H1 (cell line): Measurements from ENCODE around the gene PITPNC1. TPM values are rescaled to one million over a fixed set of nuclear protein-coding genes. Genes with fewer than 3 reads are reported as not detected.

Experiments
- CTCF ChIA-PET: fragments of 300-600 bp; sonication (Branson Sonifier 250); formaldehyde crosslinking; loops from one replicate; lab custom pipeline; 2021; ENCODE audit not compliant: partially characterized antibody; lab: Charles Lee
- POLR2A ChIA-PET: fragments of 300-600 bp; sonication (Branson Sonifier 250); formaldehyde crosslinking; loops from one replicate; lab custom pipeline; 2021; ENCODE audit warnings: inconsistent platforms; ENCODE audit not compliant: partially characterized antibody; lab: Charles Lee
- DNase-seq, 2 experiments: peaks; one replicate each; pipeline versions ENCODE4 v3.0.0 to v3.0.0-alpha.2; 2010 to 2022; ENCODE audit warnings: low spot score in 2 of 2, low read depth in 1 of 2, mixed read lengths in 1 of 2
- FAIRE-seq: peaks from 2 replicates; lab custom pipeline; 2011; peaks lifted over from hg19 to GRCh38; lab: Jason Lieb, UNC
- H2AFZ ChIP-seq: 2 replicates; pipeline ENCODE4 v1.8.1; 2012; ENCODE audit warnings: low read length, inconsistent platforms
- H2AK5ac ChIP-seq: 2 replicates; pipeline ENCODE4 v1.6.1; 2013; ENCODE audit warnings: low read depth, low read length
- H2BK120ac ChIP-seq: replicated peaks from 2 replicates; pipeline ENCODE3; 2013; ENCODE audit warnings: low read depth, low read length, inconsistent platforms
- H2BK12ac ChIP-seq: 2 replicates; pipeline ENCODE4 v1.6.1; 2013; ENCODE audit warnings: low read depth, low read length
- H2BK15ac ChIP-seq: 2 replicates; pipeline ENCODE4 v1.6.1; 2013; ENCODE audit warnings: low read length
- H2BK20ac ChIP-seq: 2 replicates; pipeline ENCODE4 v1.6.1; 2013; ENCODE audit warnings: low read length
- H2BK5ac ChIP-seq: 2 replicates; pipeline ENCODE4 v1.6.1; 2013; ENCODE audit warnings: low read depth, low read length
- H3K14ac ChIP-seq: 2 replicates; pipeline ENCODE4 v1.6.1; 2013; ENCODE audit warnings: inconsistent platforms; ENCODE audit not compliant: insufficient read length
- H3K18ac ChIP-seq: 2 replicates; pipeline ENCODE4 v1.6.1; 2013; ENCODE audit warnings: low read length; ENCODE audit errors: extremely low read depth
- H3K23ac ChIP-seq: 2 replicates; pipeline ENCODE4 v1.6.1; 2013; ENCODE audit warnings: inconsistent platforms; ENCODE audit not compliant: insufficient read length
- H3K23me2 ChIP-seq: 2 replicates; pipeline ENCODE4 v1.6.1; 2013; ENCODE audit warnings: low read depth, low read length
- H3K27ac ChIP-seq: 2 replicates; pipeline ENCODE4 v1.6.1; 2011; ENCODE audit warnings: low read depth, low read length, inconsistent platforms
- H3K27me3 ChIP-seq, 4 experiments: replicated peaks in 1 of 4; 1 replicate in 1 of 4; 2 replicates in 3 of 4; pipeline versions ENCODE4 v1.6.1 to v1.8.1; 2011 to 2013; ENCODE audit warnings: low read length in 3 of 4, mild to moderate bottlenecking in 3 of 4, inconsistent platforms in 2 of 4, mixed read lengths in 2 of 4, moderate library complexity in 1 of 4; ENCODE audit not compliant: control insufficient read depth in 3 of 4, insufficient read depth in 3 of 4; ENCODE audit errors: extremely low read depth in 1 of 4
- H3K36me3 ChIP-seq, 4 experiments: 2 replicates each; pipeline versions ENCODE4 v1.6.1 to v1.8.1; 2011 to 2013; ENCODE audit warnings: mild to moderate bottlenecking in 4 of 4, low read length in 3 of 4, moderate library complexity in 2 of 4, control low read depth in 1 of 4, inconsistent platforms in 1 of 4; ENCODE audit not compliant: insufficient read depth in 4 of 4, control insufficient read depth in 2 of 4
- H3K4ac ChIP-seq: replicated peaks from 2 replicates; pipeline ENCODE3; 2013; ENCODE audit warnings: low read length, low read depth, mixed read lengths, inconsistent platforms; ENCODE audit not compliant: insufficient read length
- H3K4me1 ChIP-seq, 4 experiments: replicated peaks in 1 of 4; 1 replicate in 1 of 4; 2 replicates in 3 of 4; pipeline versions ENCODE4 v1.6.1 to v1.8.1; 2011 to 2013; ENCODE audit warnings: low read length in 3 of 4, inconsistent platforms in 2 of 4, mixed read lengths in 1 of 4; ENCODE audit not compliant: insufficient read depth in 4 of 4, control insufficient read depth in 3 of 4
- H3K4me2 ChIP-seq, 2 experiments: 2 replicates each; pipeline versions ENCODE4 v1.6.1 to v1.8.1; 2011 to 2013; ENCODE audit warnings: low read depth in 2 of 2, low read length in 2 of 2, control low read depth in 1 of 2, inconsistent platforms in 1 of 2, mild to moderate bottlenecking in 1 of 2; ENCODE audit not compliant: insufficient read depth in 1 of 2
- H3K4me3 ChIP-seq, 4 experiments: fragments of 200-600, 300-600 bp in 1 of 4; sonication (generic), shearing (Covaris generic), sonication (Bioruptor Twin) in 1 of 4; 2 replicates each; pipeline versions ENCODE4 v1.5.1 to v1.8.1; 2011 to 2016; ENCODE audit warnings: low read length in 4 of 4, low read depth in 3 of 4, control low read depth in 2 of 4, inconsistent platforms in 2 of 4, mild to moderate bottlenecking in 2 of 4, mixed read lengths in 1 of 4, moderate library complexity in 1 of 4; ENCODE audit not compliant: insufficient read depth in 2 of 4; ENCODE audit errors: extremely low read depth in 1 of 4
- H3K56ac ChIP-seq: replicated peaks from 2 replicates; pipeline ENCODE3; 2013; ENCODE audit warnings: low read depth, mild to moderate bottlenecking, mixed read lengths, low read length, inconsistent platforms; ENCODE audit not compliant: insufficient read length
- H3K79me1 ChIP-seq: 2 replicates; pipeline ENCODE4 v1.6.1; 2013; ENCODE audit warnings: low read depth, low read length, control low read depth
- H3K79me2 ChIP-seq, 2 experiments: 2 replicates each; pipeline versions ENCODE4 v1.6.1 to v1.8.1; 2012 to 2013; ENCODE audit warnings: low read length in 2 of 2, mild to moderate bottlenecking in 2 of 2, inconsistent platforms in 1 of 2; ENCODE audit not compliant: insufficient read depth in 2 of 2, control insufficient read depth in 1 of 2
- H3K9ac ChIP-seq, 4 experiments: replicated peaks in 1 of 4; 1 replicate in 1 of 4; 2 replicates in 3 of 4; pipeline versions ENCODE4 v1.6.1 to v1.8.1; 2011 to 2013; ENCODE audit warnings: low read depth in 3 of 4, low read length in 3 of 4, control low read depth in 2 of 4, mild to moderate bottlenecking in 2 of 4, moderate library complexity in 2 of 4, inconsistent platforms in 1 of 4; ENCODE audit errors: extremely low read depth in 1 of 4
- H3K9me3 ChIP-seq, 2 experiments: 2 replicates each; pipeline versions ENCODE4 v1.6.1 to v1.8.1; 2012 to 2013; ENCODE audit warnings: mild to moderate bottlenecking in 2 of 2, moderate library complexity in 2 of 2, control low read depth in 1 of 2, inconsistent platforms in 1 of 2, low read depth in 1 of 2, low read length in 1 of 2, mixed read lengths in 1 of 2; ENCODE audit not compliant: insufficient read depth in 2 of 2
- H4K20me1 ChIP-seq, 2 experiments: replicated peaks in 1 of 2; 2 replicates each; pipeline versions ENCODE3 to v1.8.1; 2011 to 2013; ENCODE audit warnings: inconsistent platforms in 2 of 2, low read length in 2 of 2, mild to moderate bottlenecking in 1 of 2; ENCODE audit not compliant: insufficient read depth in 2 of 2, control insufficient read depth in 1 of 2
- H4K5ac ChIP-seq: 2 replicates; pipeline ENCODE4 v1.6.1; 2013; ENCODE audit warnings: low read length, low read depth, mixed read lengths, inconsistent platforms; ENCODE audit not compliant: insufficient read length
- H4K8ac ChIP-seq: 2 replicates; pipeline ENCODE4 v1.8.0; 2013; ENCODE audit warnings: mild to moderate bottlenecking, moderate library complexity, low read length, inconsistent platforms; ENCODE audit not compliant: insufficient read depth; ENCODE audit errors: extremely low read depth
- H4K91ac ChIP-seq: replicated peaks from 2 replicates; pipeline ENCODE3; 2013; ENCODE audit warnings: low read length, mixed read lengths, inconsistent platforms; ENCODE audit not compliant: insufficient read length
- CTBP2 ChIP-seq: IDR thresholded peaks from 2 replicates; pipeline ENCODE4 v1.7.0; 2011; ENCODE audit warnings: borderline replicate concordance, mild to moderate bottlenecking, moderate library complexity, mixed read lengths, low read length; ENCODE audit not compliant: insufficient read depth, insufficient read length
- POLR2A ChIP-seq, 2 experiments: IDR thresholded peaks; 1 replicate in 1 of 2; 2 replicates in 1 of 2; pipeline ENCODE4 v1.6.1; 2011; ENCODE audit warnings: low read depth in 2 of 2, low read length in 2 of 2, mild to moderate bottlenecking in 2 of 2; ENCODE audit errors: control extremely low read depth in 1 of 2
- RAD21 ChIP-seq, 2 experiments: IDR thresholded peaks in 1 of 2; conservative IDR thresholded peaks in 1 of 2; 2 replicates each; pipeline ENCODE4 v1.6.1; 2011; ENCODE audit warnings: low read depth in 2 of 2, low read length in 2 of 2, improper control_type of control experiment in 1 of 2, inconsistent platforms in 1 of 2, mild to moderate bottlenecking in 1 of 2, moderate library complexity in 1 of 2
- RNF2 ChIP-seq: fragments of 200-900, 300-1000 bp; sonication (generic); IDR thresholded peaks from 2 replicates; pipeline ENCODE4 v1.7.1; 2016; ENCODE audit warnings: borderline replicate concordance, low read depth, mild to moderate bottlenecking, antibody characterized with exemption, low read length; ENCODE audit not compliant: poor library complexity, severe bottlenecking; ENCODE audit errors: missing control alignments
- RXRA ChIP-seq: IDR thresholded peaks from 2 replicates; pipeline ENCODE4 v1.6.1; 2011; ENCODE audit warnings: low read depth, mild to moderate bottlenecking, low read length, moderate library complexity; ENCODE audit not compliant: insufficient read depth
- WGBS, 2 experiments: shearing (Covaris generic) in 1 of 2; methylation state at CpG; one replicate each; pipeline versions ENCODE4 v1.1.6 to v1.1.7; 2013 to 2015; ENCODE audit warnings: low lambda C conversion rate in 2 of 2, mixed read lengths in 2 of 2, inconsistent platforms in 1 of 2, low coverage in 1 of 2, missing lambda C conversion rate in 1 of 2; ENCODE audit not compliant: insufficient replicate concordance in 2 of 2, insufficient coverage in 1 of 2, insufficient read length in 1 of 2; ENCODE audit errors: extremely low coverage in 1 of 2, missing lambda C conversion rate in 1 of 2; 5-methylcytosine and 5-hydroxymethylcytosine counted together
- polyA plus RNA-seq, 7 experiments: library from polyadenylated mRNA; depleted of rRNA in 3 of 7; stranded (reverse) in 5 of 7; unstranded in 2 of 7; fragments of >200 nt in 5 of 7; fragments of 200-250 nt in 2 of 7; gene quantifications; 1 replicate in 5 of 7; 2 replicates in 1 of 7; 4 replicates in 1 of 7; pipeline versions ENCODE4 v1.2.1 to v1.2.3, GENCODE V29; 2011 to 2013; ENCODE audit warnings: missing spikeins in 2 of 7, mixed read lengths in 2 of 7
- total RNA-seq: library from RNA; stranded (reverse); fragmentation: NEBNext Ultra II Directional; extraction: Animal tissue kit (Norgen Biotek cat#: 25700); gene quantifications from 2 replicates; pipeline ENCODE4 v1.2.1, GENCODE V29; 2021

Gene PITPNC1
- total and polyA plus RNA-seq, 2 of the 8 experiments (the other 6 are each of a cell fraction or from before 2014, with no cell fraction given): 17.6 to 54.7 TPM

- H3K4ac ChIP-seq: peak overlapping the region; percentile 54
- no peak overlapping the region for H3K4me2 ChIP-seq
- H2AFZ ChIP-seq: no peak overlapping the region
- H3K4me1 ChIP-seq: peaks cover 0 to 5% (median 3%) of the 10 kb centered on the region in 4 experiments; a peak in 3 of 7 replicates
- H3K56ac ChIP-seq: peak overlapping the region; percentile 50
- H3K27ac ChIP-seq: no peak overlapping the region
- no peaks in the 10 kb centered on the region; the same call in 1 of the 2 replicates for H3K79me1 ChIP-seq
- H4K91ac ChIP-seq: no peak overlapping the region
- no peak overlapping the region for H2BK15ac ChIP-seq
- no peak overlapping the region for H4K5ac ChIP-seq
- H4K20me1 ChIP-seq: no peaks in the 10 kb centered on the region
- H3K9ac ChIP-seq: no peak overlapping the region
- H2BK20ac ChIP-seq: no peak overlapping the region
- no peak overlapping the region for H3K23ac ChIP-seq
- no peaks in the 10 kb centered on the region for H3K36me3 ChIP-seq
- no peaks in the 10 kb centered on the region for H3K27me3 ChIP-seq
- ChIA-PET POLR2A (no interaction called here), CTCF (interaction anchor here (1.8 kb wide), 1 partner anchor 8 kb away, joined by 5 read pairs; no protein-coding TSS in a partner anchor)
- FAIRE-seq: no peak
- H2BK12ac ChIP-seq: no peak overlapping the region
- H3K4me3 ChIP-seq: no peak overlapping the region
- no peak overlapping the region for H3K18ac ChIP-seq
- no peak overlapping the region for H2BK120ac ChIP-seq
- H2AK5ac ChIP-seq: no peak overlapping the region; the same call in 1 of the 2 replicates
- TF ChIP-seq CTBP2 (no peak), RNF2 (no peak), POLR2A (IDR thresholded peaks at IDR 0.05; ENCODE audit: control extremely low read depth in 1 of 2, low read depth in 2 of 2, low read length in 2 of 2) (no peak), RAD21 (IDR thresholded peaks at IDR 0.05 in 1 of 2, conservative IDR thresholded peaks at IDR 0.05 in 1 of 2; ENCODE audit: low read depth in 2 of 2, low read length in 2 of 2) (no peak), RXRA (no peak)
- H3K79me2 ChIP-seq: peaks cover 0 to 65% of the 10 kb centered on the region in 2 experiments; a peak in 2 of 4 replicates
- 95% methylated on average over 8 of the region's 8 CpGs; no CpG with 5 or more reads in 1 of the 2 experiments for WGBS, 2 experiments
- no peak overlapping the region for H2BK5ac ChIP-seq
- DNase-seq: no peak
- H4K8ac ChIP-seq: no peak overlapping the region
- no peak overlapping the region for H3K14ac ChIP-seq
- H3K9me3 ChIP-seq: peaks cover 0 to 3% of the 10 kb centered on the region in 2 experiments; a peak in 1 of 4 replicates
- no peaks in the 10 kb centered on the region for H3K23me2 ChIP-seq
These were observed 129.9 kb downstream of the PITPNC1 start for GRCh38 chr17:67506966-67507365.
